ENCODE measurements around the gene MYO1A.

GRCh38 chr12:56989861-56990610 lies 59.9 kb downstream of the MYO1A start:
- TF ChIP-seq CTCF (conservative IDR thresholded peaks at IDR 0.05; ENCODE audit: low read length): no peak
- no peak for TF ChIP-seq EZH2phosphoT487 (IDR thresholded peaks at IDR 0.05; ENCODE audit: borderline replicate concordance, low read depth, low read length)

All from OCI-LY7 (cell line).